ENCODE data around the gene COL5A1. TPM values are rescaled to one million over a fixed set of nuclear protein-coding genes. Genes with fewer than 3 reads are reported as not detected.

COL5A1 gene
- polyA plus RNA-seq, 3 donors = 81.2 to 128 (median 113) TPM

DNA sequence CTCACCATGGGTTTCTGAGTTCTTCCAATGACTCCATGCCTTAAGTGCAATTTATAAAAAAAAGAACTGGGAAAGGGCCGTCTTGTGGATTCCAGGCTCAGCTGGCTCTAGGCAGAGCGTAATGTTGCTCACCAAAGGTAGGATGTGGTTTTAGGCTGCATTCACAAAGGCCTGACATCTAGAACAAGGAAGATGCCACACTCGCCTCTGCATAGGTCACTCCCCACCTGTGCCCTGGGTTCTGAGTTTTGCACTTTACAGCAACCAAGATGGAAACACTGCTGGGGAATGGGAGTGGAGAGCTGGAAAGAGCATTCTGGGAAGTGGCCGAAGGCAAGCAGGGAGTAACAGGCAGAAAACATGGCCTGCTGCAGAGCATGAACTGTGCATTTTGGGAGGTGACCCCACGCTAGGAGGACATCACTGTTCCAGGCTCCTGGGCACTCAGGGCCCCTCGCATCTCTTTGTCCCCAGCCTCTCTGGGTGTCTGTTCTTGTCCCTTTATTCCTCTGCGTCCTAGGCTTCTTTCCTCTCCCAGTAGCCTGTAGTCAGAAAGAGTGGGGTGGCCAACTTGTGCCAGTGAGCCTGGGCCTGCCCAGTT is 251.3 kb downstream of the COL5A1 start:
- no peak for DNase-seq (ENCODE audit: extremely low read depth in 1 of 11, low read depth in 9 of 11, low spot score in 4 of 11)

Other genes with a start within 250 kb of the COL5A1 start
- under 1 TPM; 0.41 to 0.93 (median 0.52) TPM for gene FCN2, start 239.0 kb downstream of the COL5A1 start, polyA plus RNA-seq (ENCODE audit: insufficient read length in 3 of 3)